HEK293 (cell line): Measurements from ENCODE around the gene GBP6.

ENCODE experiments used
- CTCF ChIA-PET: fragments of 350-600 bp; formaldehyde crosslinking; extraction: SDS; loops from one replicate; lab custom pipeline; 2021; ENCODE audit warnings: antibody characterized with exemption; lab: Yijun Ruan, JAX
- POLR2A ChIA-PET: fragments of 300-600 bp; formaldehyde crosslinking; extraction: SDS; loops from one replicate; lab custom pipeline; 2020; ENCODE audit warnings: antibody characterized with exemption, inconsistent platforms; lab: Yijun Ruan, JAX
- H3K27ac ChIP-seq: fragments of 200-500 bp; sonication (Bioruptor generic); 2 replicates; pipeline ENCODE4 v1.5.1; 2014; ENCODE audit warnings: low read depth, low read length, control low read depth, inconsistent platforms; ENCODE audit errors: extremely low read depth
- H3K36me3 ChIP-seq, 2 experiments: fragments of 200-500 bp in 1 of 2; sonication (Bioruptor generic) in 1 of 2; 1 replicate in 1 of 2; 2 replicates in 1 of 2; pipeline ENCODE4 v1.5.1; 2014 to 2017; ENCODE audit warnings: inconsistent platforms in 2 of 2, low read length in 2 of 2; ENCODE audit not compliant: control insufficient read depth in 2 of 2, insufficient read depth in 1 of 2
- H3K4me1 ChIP-seq: fragments of 200-500 bp; sonication (Bioruptor generic); 2 replicates; pipeline ENCODE4 v1.5.1; 2014; ENCODE audit warnings: mild to moderate bottlenecking, low read length, inconsistent platforms; ENCODE audit not compliant: control insufficient read depth, insufficient read depth
- H3K4me3 ChIP-seq: 2 replicates; pipeline ENCODE4 v1.5.1; 2011; ENCODE audit warnings: low read depth, mild to moderate bottlenecking, control low read depth, low read length, moderate library complexity
- H3K9me3 ChIP-seq: fragments of 200-500 bp; sonication (Bioruptor generic); 2 replicates; pipeline ENCODE4 v1.5.1; 2014; ENCODE audit warnings: low read depth, low read length, inconsistent platforms; ENCODE audit not compliant: control insufficient read depth, insufficient read depth
- BCL6B ChIP-seq: fragments of 450-650 bp; formaldehyde crosslinking; IDR thresholded peaks from 2 replicates; pipeline ENCODE4 v1.5.1; 2017; ENCODE audit warnings: missing biosample characterization, missing genetic modification characterization
- HIC1 ChIP-seq: fragments of 450-650 bp; formaldehyde crosslinking; IDR thresholded peaks from 2 replicates; pipeline ENCODE4 v1.5.1; 2016; ENCODE audit warnings: missing biosample characterization, missing genetic modification characterization
- REST ChIP-seq: fragments of 450-650 bp; formaldehyde crosslinking; IDR thresholded peaks from 2 replicates; pipeline ENCODE4 v1.5.1; 2016; ENCODE audit warnings: missing biosample characterization, missing genetic modification characterization
- SETDB1 ChIP-seq: IDR thresholded peaks from one replicate; pipeline ENCODE4 v1.6.1; 2017; ENCODE audit warnings: mild to moderate bottlenecking, low read length, moderate library complexity, mixed read lengths; ENCODE audit not compliant: insufficient read length
- SP3 ChIP-seq: fragments of 450-650 bp; formaldehyde crosslinking; IDR thresholded peaks from 2 replicates; pipeline ENCODE4 v1.5.1; 2016; ENCODE audit warnings: missing biosample characterization, missing genetic modification characterization
- TRIM28 ChIP-seq: IDR thresholded peaks from 2 replicates; pipeline ENCODE4 v1.6.1; 2011; ENCODE audit warnings: low read length, control low read depth, borderline replicate concordance
- ZFP3 ChIP-seq: fragments of 450-650 bp; formaldehyde crosslinking; IDR thresholded peaks from 2 replicates; pipeline ENCODE4 v1.5.1; 2016; ENCODE audit warnings: low read depth, missing biosample characterization, missing genetic modification characterization
- ZNF112 ChIP-seq: fragments of 450-650 bp; formaldehyde crosslinking; IDR thresholded peaks from 2 replicates; pipeline ENCODE4 v1.5.0; 2017; ENCODE audit warnings: missing biosample characterization, missing genetic modification characterization
- ZNF16 ChIP-seq: fragments of 450-650 bp; formaldehyde crosslinking; IDR thresholded peaks from 2 replicates; pipeline ENCODE4 v1.5.1; 2016; ENCODE audit warnings: low read depth, missing biosample characterization, missing genetic modification characterization
- ZNF174 ChIP-seq: fragments of 450-650 bp; formaldehyde crosslinking; IDR thresholded peaks from 2 replicates; pipeline ENCODE4 v1.5.0; 2017; ENCODE audit warnings: missing biosample characterization, mild to moderate bottlenecking, missing genetic modification characterization
- ZNF19 ChIP-seq: fragments of 450-650 bp; formaldehyde crosslinking; IDR thresholded peaks from 2 replicates; pipeline ENCODE4; 2016; ENCODE audit warnings: missing biosample characterization, missing genetic modification characterization, low read depth
- ZNF24 ChIP-seq: fragments of 450-650 bp; formaldehyde crosslinking; IDR thresholded peaks from 2 replicates; pipeline ENCODE4 v1.5.1; 2016; ENCODE audit warnings: missing biosample characterization, missing genetic modification characterization
- ZNF280D ChIP-seq: fragments of 450-650 bp; formaldehyde crosslinking; IDR thresholded peaks from 2 replicates; pipeline ENCODE4 v1.5.1; 2016; ENCODE audit warnings: missing biosample characterization, missing genetic modification characterization
- ZNF292 ChIP-seq: fragments of 450-650 bp; formaldehyde crosslinking; IDR thresholded peaks from 2 replicates; pipeline ENCODE4 v1.5.1; 2016; ENCODE audit warnings: low read depth, missing biosample characterization, missing genetic modification characterization, borderline replicate concordance
- ZNF324 ChIP-seq: fragments of 450-650 bp; formaldehyde crosslinking; IDR thresholded peaks from 2 replicates; pipeline ENCODE4 v1.5.1; 2016; ENCODE audit warnings: missing biosample characterization, missing genetic modification characterization
- ZNF354C ChIP-seq: fragments of 450-650 bp; formaldehyde crosslinking; IDR thresholded peaks from 2 replicates; pipeline ENCODE4 v1.5.1; 2016; ENCODE audit warnings: missing biosample characterization, missing genetic modification characterization, low read depth, borderline replicate concordance
- ZNF473 ChIP-seq: fragments of 450-650 bp; formaldehyde crosslinking; IDR thresholded peaks from 2 replicates; pipeline ENCODE4 v1.5.1; 2017; ENCODE audit warnings: missing biosample characterization, missing genetic modification characterization
- ZNF521 ChIP-seq: fragments of 450-650 bp; formaldehyde crosslinking; IDR thresholded peaks from 2 replicates; pipeline ENCODE4 v1.5.1; 2017; ENCODE audit warnings: missing biosample characterization, mild to moderate bottlenecking, missing genetic modification characterization
- ZNF548 ChIP-seq: fragments of 450-650 bp; formaldehyde crosslinking; IDR thresholded peaks from 2 replicates; pipeline ENCODE4 v1.5.1; 2016; ENCODE audit warnings: missing biosample characterization, missing genetic modification characterization
- ZNF560 ChIP-seq: fragments of 450-650 bp; formaldehyde crosslinking; IDR thresholded peaks from 2 replicates; pipeline ENCODE4 v1.5.1; 2017; ENCODE audit warnings: missing biosample characterization, missing genetic modification characterization, borderline replicate concordance
- ZNF623 ChIP-seq: fragments of 450-650 bp; formaldehyde crosslinking; IDR thresholded peaks from 2 replicates; pipeline ENCODE4 v1.5.1; 2016; ENCODE audit warnings: missing biosample characterization, missing genetic modification characterization
- ZNF624 ChIP-seq: fragments of 450-650 bp; formaldehyde crosslinking; IDR thresholded peaks from 2 replicates; pipeline ENCODE4 v1.5.1; 2017; ENCODE audit warnings: missing biosample characterization, missing genetic modification characterization
- ZNF677 ChIP-seq: fragments of 450-650 bp; IDR thresholded peaks from 2 replicates; pipeline ENCODE4 v1.5.0; 2018; ENCODE audit warnings: missing biosample characterization, mild to moderate bottlenecking, missing genetic modification characterization, moderate library complexity
- ZNF701 ChIP-seq: fragments of 450-650 bp; formaldehyde crosslinking; IDR thresholded peaks from 2 replicates; pipeline ENCODE4 v1.5.1; 2016; ENCODE audit warnings: missing biosample characterization, missing genetic modification characterization
- ZNF768 ChIP-seq: fragments of 450-650 bp; formaldehyde crosslinking; IDR thresholded peaks from 2 replicates; pipeline ENCODE4 v1.5.1; 2018; ENCODE audit warnings: missing biosample characterization, mild to moderate bottlenecking, missing genetic modification characterization

The GBP6 gene

GRCh38 chr1:89354205-89354604 is 9.7 kb upstream of the GBP6 start:
- POLR2A ChIA-PET = no interaction called here
- Histone ChIP-seq H3K9me3 (no peaks in the 10 kb centered on the region), H3K36me3 (no peaks in the 10 kb centered on the region), H3K4me1 (no peaks in the 10 kb centered on the region), H3K4me3 (no peak overlapping the region), H3K27ac (no peak overlapping the region)
- CTCF ChIA-PET = interaction anchor here (0.6 kb wide), 1 partner anchor 377 kb away, joined by 3 read pairs; no protein-coding TSS in a partner anchor
- TF ChIP-seq ZNF174 (tag by site-specific recombination) (no peak), ZNF19 (no peak), ZNF768 (tag by site-specific recombination) (no peak), ZNF701 (tag by site-specific recombination) (no peak), TRIM28 (no peak), ZNF521 (tag by site-specific recombination) (no peak), ZNF324 (tag by site-specific recombination) (no peak), ZNF473 (no peak), SETDB1 (no peak)

- CTCF ChIA-PET = interaction anchor here (0.6 kb wide), 1 partner anchor 378 kb away, joined by 3 read pairs; no protein-coding TSS in a partner anchor
- H3K36me3 ChIP-seq = no peaks in the 10 kb centered on the region
- POLR2A ChIA-PET = no interaction called here
- H3K27ac ChIP-seq = no peak overlapping the region
- no peak overlapping the region for H3K4me3 ChIP-seq
- peaks cover 1% of the 10 kb centered on the region; the same call in 1 of the 2 replicates for H3K4me1 ChIP-seq
- no peaks in the 10 kb centered on the region for H3K9me3 ChIP-seq
- TF ChIP-seq ZFP3 (tag by site-specific recombination) (no peak), ZNF112 (tag by site-specific recombination) (no peak), HIC1 (tag by site-specific recombination) (no peak), SP3 (tag by site-specific recombination) (no peak), ZNF560 (tag by site-specific recombination) (no peak), ZNF677 (no peak), ZNF354C (tag by site-specific recombination) (no peak), ZNF16 (tag by site-specific recombination) (no peak), BCL6B (tag by site-specific recombination) (no peak), ZNF624 (tag by site-specific recombination) (no peak), ZNF292 (tag by site-specific recombination) (no peak), ZNF623 (tag by site-specific recombination) (no peak), ZNF548 (tag by site-specific recombination) (no peak), ZNF24 (no peak), REST (tag by site-specific recombination) (no peak), ZNF280D (tag by site-specific recombination) (no peak), ZNF473 (no peak)
- TF ChIP-seq, all 188 proteins: peak for 0
These were observed 8.8 kb upstream of the GBP6 start for GRCh38 chr1:89355056-89355455.
